NB4 (cell line): Measurements from ENCODE around the gene PRSS56.

Experiments used
- DNase-seq: peaks from one replicate; pipeline ENCODE4 v3.0.0; 2010; ENCODE audit warnings: low read depth
- H3K4me3 ChIP-seq: one replicate; pipeline ENCODE4 v1.5.1; 2011; ENCODE audit warnings: mild to moderate bottlenecking, low read depth, low read length, moderate library complexity
- MAX ChIP-seq: IDR thresholded peaks from 2 replicates; pipeline ENCODE4 v1.6.1; 2011; ENCODE audit warnings: low read depth, low read length
- MYC ChIP-seq: IDR thresholded peaks from 2 replicates; pipeline ENCODE4 v1.6.1; 2011; ENCODE audit warnings: low read depth, low read length
- POLR2A ChIP-seq: IDR thresholded peaks from 2 replicates; pipeline ENCODE4 v1.6.1; 2011; ENCODE audit warnings: mild to moderate bottlenecking; ENCODE audit not compliant: insufficient read length; ENCODE audit errors: extremely low read depth
- TF ChIP-seq, protein P1 (sequence below): IDR thresholded peaks from one replicate; pipeline ENCODE4 v1.5.1; 2012; ENCODE audit warnings: low read depth, low read length

The PRSS56 gene

GRCh38 chr2:232551250-232551638, 31.1 kb downstream of the PRSS56 start:
- DNase-seq = no peak
- TF ChIP-seq MAX (no peak), MYC (no peak), POLR2A (no peak)
- TF ChIP-seq, protein P1, sequence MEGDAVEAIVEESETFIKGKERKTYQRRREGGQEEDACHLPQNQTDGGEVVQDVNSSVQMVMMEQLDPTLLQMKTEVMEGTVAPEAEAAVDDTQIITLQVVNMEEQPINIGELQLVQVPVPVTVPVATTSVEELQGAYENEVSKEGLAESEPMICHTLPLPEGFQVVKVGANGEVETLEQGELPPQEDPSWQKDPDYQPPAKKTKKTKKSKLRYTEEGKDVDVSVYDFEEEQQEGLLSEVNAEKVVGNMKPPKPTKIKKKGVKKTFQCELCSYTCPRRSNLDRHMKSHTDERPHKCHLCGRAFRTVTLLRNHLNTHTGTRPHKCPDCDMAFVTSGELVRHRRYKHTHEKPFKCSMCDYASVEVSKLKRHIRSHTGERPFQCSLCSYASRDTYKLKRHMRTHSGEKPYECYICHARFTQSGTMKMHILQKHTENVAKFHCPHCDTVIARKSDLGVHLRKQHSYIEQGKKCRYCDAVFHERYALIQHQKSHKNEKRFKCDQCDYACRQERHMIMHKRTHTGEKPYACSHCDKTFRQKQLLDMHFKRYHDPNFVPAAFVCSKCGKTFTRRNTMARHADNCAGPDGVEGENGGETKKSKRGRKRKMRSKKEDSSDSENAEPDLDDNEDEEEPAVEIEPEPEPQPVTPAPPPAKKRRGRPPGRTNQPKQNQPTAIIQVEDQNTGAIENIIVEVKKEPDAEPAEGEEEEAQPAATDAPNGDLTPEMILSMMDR = no peak
- peak overlapping the region; percentile 92 for H3K4me3 ChIP-seq

DNA sequence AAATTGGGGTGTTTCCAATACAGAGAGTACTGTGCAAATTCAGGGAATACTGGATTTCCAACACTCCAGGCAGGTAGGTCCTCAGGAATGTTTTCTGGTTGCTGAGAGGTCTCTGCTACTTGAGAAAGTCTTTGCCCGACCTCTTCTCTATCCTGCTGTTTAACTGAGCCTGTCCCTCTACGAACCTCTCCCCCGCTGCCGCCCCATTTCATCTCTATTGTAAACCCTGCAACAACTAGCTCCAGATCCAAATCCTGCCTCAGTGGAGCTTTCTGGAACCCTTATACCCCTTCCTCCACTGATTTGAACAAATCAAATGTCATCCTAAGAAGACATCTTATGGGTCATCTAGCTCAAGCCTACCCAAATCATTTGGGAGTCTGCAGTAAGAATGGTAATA, 31.6 kb downstream of the PRSS56 start:
- TF ChIP-seq POLR2A = no peak
- no peak for TF ChIP-seq MYC
- TF ChIP-seq MAX = no peak
- TF ChIP-seq, protein P1 = no peak
- DNase-seq = no peak
- H3K4me3 ChIP-seq = peak overlapping the region; percentile 92

DNA sequence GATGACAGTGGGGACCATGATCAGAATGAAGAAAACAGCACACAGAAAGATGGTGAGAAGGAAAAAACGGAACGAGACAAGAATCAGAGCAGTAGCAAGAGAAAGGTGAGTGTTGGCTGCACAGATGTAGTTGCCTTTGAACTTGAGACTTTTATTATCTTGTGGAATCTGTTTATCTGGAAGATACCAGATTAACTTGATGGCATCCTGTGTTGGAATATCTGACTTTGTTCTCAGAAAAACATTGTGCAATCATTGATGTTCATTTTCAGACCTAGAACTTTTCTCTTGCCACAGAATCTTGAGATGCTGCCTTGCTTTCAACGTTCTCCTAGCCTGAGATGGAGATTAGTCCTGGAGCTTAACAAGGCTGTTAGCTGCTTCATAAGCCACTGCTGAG, 36.2 kb downstream of the PRSS56 start:
- no peak overlapping the region for H3K4me3 ChIP-seq
- no peak for TF ChIP-seq MAX

GRCh38 chr2:232562515-232563151, 42.4 kb downstream of the PRSS56 start:
- TF ChIP-seq MAX (no peak), MYC (no peak), POLR2A (no peak)
- TF ChIP-seq, protein P1 = no peak

More for the DNA sequence above, 36.2 kb downstream of the PRSS56 start:
- DNase-seq = no peak

GRCh38 chr2:232563580-232563979, 43.4 kb downstream of the PRSS56 start:
- no peak for DNase-seq
- no peak for TF ChIP-seq MAX
- no peak overlapping the region for H3K4me3 ChIP-seq

More at GRCh38 chr2:232562515-232563151, 42.4 kb downstream of the PRSS56 start:
- DNase-seq = no peak
- no peak overlapping the region for H3K4me3 ChIP-seq

- no peak for DNase-seq
Observed at GRCh38 chr2:232567721-232568120, 47.5 kb downstream of the PRSS56 start.

More at GRCh38 chr2:232567721-232568120, 47.5 kb downstream of the PRSS56 start:
- no peak overlapping the region for H3K4me3 ChIP-seq
- no peak for TF ChIP-seq MAX
- no peak for TF ChIP-seq POLR2A
- TF ChIP-seq MYC = no peak
- TF ChIP-seq, protein P1 = no peak
